Measurements from ENCODE around the gene RNF26. TPM values are rescaled to one million over a fixed set of nuclear protein-coding genes. Genes with fewer than 3 reads are reported as not detected.
A peak's percentile ranks its signal among the peaks of the same experiment; 100 is the strongest.

The RNF26 gene
- total RNA-seq, 1 experiment from 2014 or later, result 45.6 TPM

GRCh38 chr11:119318240-119319135 is 15.8 kb upstream of the RNF26 start:
- H2AFZ ChIP-seq (ENCODE audit: low read depth, low read length, poor library complexity, severe bottlenecking), result no peak overlapping the region
- no peaks in the 10 kb centered on the region for H3K9me2 ChIP-seq (ENCODE audit: insufficient read depth)
- ATAC-seq (no peak), DNase-seq (ENCODE audit: low read depth, low spot score) (no peak)
- ChIA-PET RAD21 (ENCODE audit: low non-redundant PET in 1 of 2, low total read pairs in 2 of 2, uncharacterized antibody in 2 of 2, unreplicated experiment in 2 of 2) (no interaction called here), POLR2A (interaction anchor here (1.1 kb wide), 1 partner anchor 11 kb away, joined by 3 read pairs; no protein-coding TSS in a partner anchor), CTCF (interaction anchor here (0.9 to 1.2 kb wide), 3 partner anchors 22 to 38 kb away, joined by 3 read pairs; no protein-coding TSS in a partner anchor)
- H3K4me1 ChIP-seq (ENCODE audit: control insufficient read depth in 1 of 2, insufficient read depth in 2 of 2, low read length in 2 of 2), result peaks cover 16 to 45% of the 10 kb centered on the region in 2 experiments
- BruUV-seq (replicated peaks), result no TSS peak
- H3K27ac ChIP-seq (ENCODE audit: low read depth, low read length), result no peak overlapping the region
- H3K9ac ChIP-seq (ENCODE audit: low read length), result no peak overlapping the region
- H3K9me3 ChIP-seq (ENCODE audit: control insufficient read depth in 1 of 2, insufficient read depth in 1 of 2, low read depth in 1 of 2, low read length in 2 of 2), result no peaks in the 10 kb centered on the region
- intact Hi-C loops (cut with micrococcal nuclease), result no loop called here
- H3K4me2 ChIP-seq (ENCODE audit: low read length), result 0 out of 2 replicates have a peak overlapping the region, but pooled peaks have one; percentile 6
- peaks cover 0 to 4% of the 10 kb centered on the region in 2 experiments; a peak in 2 of 4 replicates for H3K36me3 ChIP-seq (ENCODE audit: control insufficient read depth in 1 of 2, insufficient read depth in 2 of 2, low read length in 2 of 2)
- TF ChIP-seq SRF (IDR thresholded peaks at IDR 0.05; ENCODE audit: low read depth) (no peak), EZH2phosphoT487 (IDR thresholded peaks at IDR 0.05; ENCODE audit: borderline replicate concordance) (no peak), SP1 (IDR thresholded peaks at IDR 0.05; ENCODE audit: low read depth) (no peak), ZFX (IDR thresholded peaks at IDR 0.05) (no peak), CBX3 (IDR thresholded peaks at IDR 0.05; ENCODE audit: low read depth) (no peak), RAD21 (IDR thresholded peaks at IDR 0.05; ENCODE audit: low read depth) (no peak), EGR1 (IDR thresholded peaks at IDR 0.05; ENCODE audit: low read depth) (no peak), POLR2A (IDR thresholded peaks at IDR 0.05; ENCODE audit: borderline replicate concordance, extremely low read depth, insufficient read depth, insufficient read length) (no peak), TCF7L2 (IDR thresholded peaks at IDR 0.05; ENCODE audit: borderline replicate concordance, extremely low read depth, insufficient read depth, insufficient read length) (no peak), FOSL1 (IDR thresholded peaks at IDR 0.05; ENCODE audit: low read depth) (no peak), ZBTB33 (IDR thresholded peaks at IDR 0.05; ENCODE audit: extremely low read depth, insufficient replicate concordance, low read length) (no peak), EZH2 (IDR thresholded peaks at IDR 0.05) (no peak), POLR2AphosphoS5 (IDR thresholded peaks at IDR 0.05; ENCODE audit: low read depth, low read length) (no peak), SIN3A (IDR thresholded peaks at IDR 0.05; ENCODE audit: low read depth) (no peak), ATF3 (IDR thresholded peaks at IDR 0.05) (no peak), CTCF (IDR thresholded peaks at IDR 0.05 in 2 of 3, conservative IDR thresholded peaks at IDR 0.05 in 1 of 3; ENCODE audit: borderline replicate concordance in 1 of 3, insufficient read depth in 1 of 3, low read depth in 2 of 3, low read length in 2 of 3) (no peak), REST (IDR thresholded peaks at IDR 0.05; ENCODE audit: low read depth) (no peak), CEBPB (IDR thresholded peaks at IDR 0.05; ENCODE audit: low read depth) (no peak), YY1 (IDR thresholded peaks at IDR 0.05; ENCODE audit: extremely low read depth, insufficient replicate concordance, low read depth, low read length) (no peak)
- no peak overlapping the region for H3K4me3 ChIP-seq (replicated peaks in 1 of 2; ENCODE audit: low read depth in 1 of 2, low read length in 2 of 2)
- H3K27me3 ChIP-seq (ENCODE audit: insufficient read depth, low read length), result no peaks in the 10 kb centered on the region
- H4K20me1 ChIP-seq (ENCODE audit: insufficient read depth), result no peaks in the 10 kb centered on the region
- no peaks in the 10 kb centered on the region; the same call in 1 of the 2 replicates for H3K79me2 ChIP-seq (ENCODE audit: insufficient read depth, low read length)

Measured in HCT116 (cell line).